H9 (cell line): Measurements from ENCODE around the gene PRRX2. TPM values are rescaled to one million over a fixed set of nuclear protein-coding genes. Genes with fewer than 3 reads are reported as not detected.

Source experiments
- DNase-seq: peaks from one replicate; pipeline ENCODE4 v3.0.0-alpha.2; 2017
- H2AFZ ChIP-seq: one replicate; pipeline ENCODE4 v1.6.1; 2013; ENCODE audit warnings: mild to moderate bottlenecking, low read length, control low read depth, moderate library complexity
- H2AK5ac ChIP-seq: 2 replicates; pipeline ENCODE4 v1.6.1; 2013; ENCODE audit warnings: low read length, control low read depth, mixed read lengths; ENCODE audit not compliant: insufficient read length
- H2BK120ac ChIP-seq: one replicate; pipeline ENCODE4 v1.6.1; 2013; ENCODE audit warnings: low read depth, mild to moderate bottlenecking, low read length, control low read depth, inconsistent platforms; ENCODE audit not compliant: poor library complexity, severe bottlenecking
- H2BK12ac ChIP-seq: 2 replicates; pipeline ENCODE4 v1.6.1; 2013; ENCODE audit warnings: low read length, control low read depth, mixed read lengths, low read depth; ENCODE audit not compliant: insufficient read length
- H2BK15ac ChIP-seq: 2 replicates; pipeline ENCODE4 v1.6.1; 2013; ENCODE audit warnings: low read depth, low read length, control low read depth
- H2BK20ac ChIP-seq: one replicate; pipeline ENCODE4 v1.6.1; 2013; ENCODE audit warnings: low read depth, mild to moderate bottlenecking, low read length, control low read depth, inconsistent platforms; ENCODE audit not compliant: poor library complexity, severe bottlenecking
- H2BK5ac ChIP-seq: 2 replicates; pipeline ENCODE4 v1.6.1; 2013; ENCODE audit warnings: low read length, control low read depth, mixed read lengths; ENCODE audit not compliant: insufficient read length
- H3K14ac ChIP-seq: 2 replicates; pipeline ENCODE4 v1.6.1; 2013; ENCODE audit warnings: low read length, control low read depth; ENCODE audit not compliant: insufficient read depth
- H3K18ac ChIP-seq: 2 replicates; pipeline ENCODE4 v1.6.1; 2013; ENCODE audit warnings: low read depth, mild to moderate bottlenecking, mixed read lengths, low read length, control low read depth; ENCODE audit not compliant: insufficient read length
- H3K23ac ChIP-seq: 2 replicates; pipeline ENCODE4 v1.6.1; 2013; ENCODE audit warnings: low read length, control low read depth, mixed read lengths, low read depth; ENCODE audit not compliant: insufficient read length
- H3K23me2 ChIP-seq: 2 replicates; pipeline ENCODE4 v1.6.1; 2013; ENCODE audit warnings: low read depth, mild to moderate bottlenecking, mixed read lengths, low read length, control low read depth; ENCODE audit not compliant: insufficient read length, poor library complexity, severe bottlenecking
- H3K27ac ChIP-seq: 2 replicates; pipeline ENCODE4 v1.5.1; 2013; ENCODE audit warnings: low read length, control low read depth, mixed read lengths, low read depth; ENCODE audit not compliant: insufficient read length
- H3K27me3 ChIP-seq: 2 replicates; pipeline ENCODE4 v1.6.1; 2013; ENCODE audit warnings: low read length, control low read depth, inconsistent platforms; ENCODE audit not compliant: insufficient read depth
- H3K4ac ChIP-seq: 2 replicates; pipeline ENCODE4 v1.6.1; 2013; ENCODE audit warnings: low read depth, mild to moderate bottlenecking, control low read depth, inconsistent platforms, low read length, moderate library complexity
- H3K4me1 ChIP-seq: 2 replicates; pipeline ENCODE4 v1.6.1; 2013; ENCODE audit warnings: low read length, control low read depth, inconsistent platforms; ENCODE audit not compliant: insufficient read depth
- H3K4me2 ChIP-seq: 2 replicates; pipeline ENCODE4 v1.6.1; 2013; ENCODE audit warnings: low read length, control low read depth, mixed read lengths; ENCODE audit not compliant: insufficient read length, insufficient read depth
- H3K56ac ChIP-seq: 2 replicates; pipeline ENCODE4 v1.6.1; 2013; ENCODE audit warnings: low read depth, mild to moderate bottlenecking, mixed read lengths, low read length, control low read depth; ENCODE audit not compliant: insufficient read length
- H3K79me1 ChIP-seq: 2 replicates; pipeline ENCODE4 v1.6.1; 2013; ENCODE audit warnings: low read depth, mild to moderate bottlenecking, moderate library complexity, low read length, control low read depth, inconsistent platforms; ENCODE audit not compliant: insufficient read depth, poor library complexity, severe bottlenecking
- H3K79me2 ChIP-seq: 2 replicates; pipeline ENCODE4 v1.6.1; 2013; ENCODE audit warnings: low read length, control low read depth, inconsistent platforms; ENCODE audit not compliant: insufficient read depth
- H3K9ac ChIP-seq: 2 replicates; pipeline ENCODE4 v1.6.1; 2013; ENCODE audit warnings: low read length, control low read depth, mixed read lengths; ENCODE audit not compliant: insufficient read length; ENCODE audit errors: extremely low read depth
- H3K9me3 ChIP-seq: one replicate; pipeline ENCODE4 v1.6.1; 2013; ENCODE audit warnings: low read depth, low read length, inconsistent platforms; ENCODE audit not compliant: control insufficient read depth
- H3T11ph ChIP-seq: one replicate; pipeline ENCODE4 v1.6.1; 2013; ENCODE audit warnings: mild to moderate bottlenecking, low read length, control low read depth, inconsistent platforms
- H4K20me1 ChIP-seq: one replicate; pipeline ENCODE4 v1.6.1; 2013; ENCODE audit not compliant: control insufficient read depth, insufficient read length, insufficient read depth
- H4K5ac ChIP-seq: 2 replicates; pipeline ENCODE4 v1.6.1; 2013; ENCODE audit warnings: low read depth, mild to moderate bottlenecking, mixed read lengths, low read length, control low read depth; ENCODE audit not compliant: insufficient read length
- H4K8ac ChIP-seq: replicated peaks from 2 replicates; pipeline ENCODE4 v1.6.1; 2013; ENCODE audit warnings: low read length, control low read depth, mixed read lengths, low read depth; ENCODE audit not compliant: insufficient read length
- H4K91ac ChIP-seq: 2 replicates; pipeline ENCODE4 v1.6.1; 2013; ENCODE audit warnings: low read depth, mild to moderate bottlenecking, moderate library complexity, mixed read lengths, low read length, control low read depth; ENCODE audit not compliant: insufficient read length
- H3K27ac Mint-ChIP-seq, 3 experiments: 2 replicates in 2 of 3; 3 replicates in 1 of 3; pipeline ENCODE4 v1.8.0; 2020 to 2021; ENCODE audit warnings: mixed read lengths in 3 of 3, mild to moderate bottlenecking in 1 of 3, moderate library complexity in 1 of 3
- H3K27me3 Mint-ChIP-seq: 2 replicates; pipeline ENCODE4 v1.8.0; 2021; ENCODE audit warnings: low read depth, mild to moderate bottlenecking, moderate library complexity, mixed read lengths
- H3K36me3 Mint-ChIP-seq, 3 experiments: 2 replicates in 2 of 3; 3 replicates in 1 of 3; pipeline ENCODE4 v1.8.0; 2020 to 2021; ENCODE audit warnings: low read depth in 3 of 3, mixed read lengths in 3 of 3; ENCODE audit not compliant: insufficient read depth in 1 of 3
- H3K4me1 Mint-ChIP-seq, 2 experiments: 2 replicates each; pipeline ENCODE4 v1.8.0; 2020; ENCODE audit warnings: mixed read lengths in 2 of 2
- H3K4me3 Mint-ChIP-seq, 2 experiments: 2 replicates in 1 of 2; 3 replicates in 1 of 2; pipeline ENCODE4 v1.8.0; 2020 to 2021; ENCODE audit warnings: mild to moderate bottlenecking in 2 of 2, mixed read lengths in 2 of 2, moderate library complexity in 1 of 2
- H3K9me3 Mint-ChIP-seq, 2 experiments: 2 replicates in 1 of 2; 3 replicates in 1 of 2; pipeline ENCODE4 v1.8.0; 2020; ENCODE audit warnings: mild to moderate bottlenecking in 2 of 2, mixed read lengths in 2 of 2, moderate library complexity in 1 of 2
- WGBS: extraction: QIAGEN DNeasy Blood & Tissue Kit; methylation state at CpG from one replicate; pipeline ENCODE4 v1.1.7; 2013; ENCODE audit warnings: missing lambda C conversion rate, low lambda C conversion rate, mixed read lengths; ENCODE audit not compliant: insufficient read length; ENCODE audit errors: extremely low coverage; 5-methylcytosine and 5-hydroxymethylcytosine counted together
- total RNA-seq: library from RNA; stranded (reverse); gene quantifications from 2 replicates; pipeline ENCODE4 v1.2.1, GENCODE V29; 2021
- TF ChIP-seq, protein P1 (sequence below): fragments of 200-600 bp; sonication (generic); conservative IDR thresholded peaks from 3 replicates; pipeline ENCODE4 v1.8.0; 2021; ENCODE audit warnings: antibody characterized with exemption, mild to moderate bottlenecking

The PRRX2 gene
- total RNA-seq, 1 experiment from 2014 or later: 3.9 TPM

DNA sequence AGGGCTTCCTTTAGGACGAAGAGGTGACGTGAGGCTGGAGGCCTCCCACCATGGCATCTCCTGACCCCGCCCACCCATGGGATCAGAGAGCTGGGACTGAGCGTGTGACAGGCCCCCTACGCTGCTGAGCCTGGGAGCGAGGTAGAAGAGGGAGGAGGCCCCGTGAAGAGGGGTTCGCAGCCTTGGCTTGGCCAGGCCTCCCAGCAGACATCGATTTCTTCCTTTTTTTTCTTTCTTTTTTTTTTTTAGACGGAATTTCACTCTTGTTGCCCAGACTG is 47.9 kb downstream of the PRRX2 start:
- no peak overlapping the region for H2BK20ac ChIP-seq
- TF ChIP-seq, protein P1, sequence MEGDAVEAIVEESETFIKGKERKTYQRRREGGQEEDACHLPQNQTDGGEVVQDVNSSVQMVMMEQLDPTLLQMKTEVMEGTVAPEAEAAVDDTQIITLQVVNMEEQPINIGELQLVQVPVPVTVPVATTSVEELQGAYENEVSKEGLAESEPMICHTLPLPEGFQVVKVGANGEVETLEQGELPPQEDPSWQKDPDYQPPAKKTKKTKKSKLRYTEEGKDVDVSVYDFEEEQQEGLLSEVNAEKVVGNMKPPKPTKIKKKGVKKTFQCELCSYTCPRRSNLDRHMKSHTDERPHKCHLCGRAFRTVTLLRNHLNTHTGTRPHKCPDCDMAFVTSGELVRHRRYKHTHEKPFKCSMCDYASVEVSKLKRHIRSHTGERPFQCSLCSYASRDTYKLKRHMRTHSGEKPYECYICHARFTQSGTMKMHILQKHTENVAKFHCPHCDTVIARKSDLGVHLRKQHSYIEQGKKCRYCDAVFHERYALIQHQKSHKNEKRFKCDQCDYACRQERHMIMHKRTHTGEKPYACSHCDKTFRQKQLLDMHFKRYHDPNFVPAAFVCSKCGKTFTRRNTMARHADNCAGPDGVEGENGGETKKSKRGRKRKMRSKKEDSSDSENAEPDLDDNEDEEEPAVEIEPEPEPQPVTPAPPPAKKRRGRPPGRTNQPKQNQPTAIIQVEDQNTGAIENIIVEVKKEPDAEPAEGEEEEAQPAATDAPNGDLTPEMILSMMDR: no peak
- H3K4me2 ChIP-seq: no peak overlapping the region
- no peak overlapping the region for H3K23ac ChIP-seq
- H3K4me1 ChIP-seq: no peaks in the 10 kb centered on the region
- H3K56ac ChIP-seq: no peak overlapping the region
- no peak overlapping the region for H2BK5ac ChIP-seq
- no peak overlapping the region for H3K18ac ChIP-seq
- no peak overlapping the region for H4K91ac ChIP-seq
- no peak overlapping the region for H3K14ac ChIP-seq
- no peak overlapping the region for H2BK120ac ChIP-seq
- WGBS: no CpG with 5 or more reads among the region's 10 CpGs
- no peak overlapping the region for H2BK12ac ChIP-seq
- H3T11ph ChIP-seq: no peak overlapping the region
- H3K79me2 ChIP-seq: no peaks in the 10 kb centered on the region
- no peak overlapping the region for H4K5ac ChIP-seq
- no peak overlapping the region for H2BK15ac ChIP-seq
- no peaks in the 10 kb centered on the region for H3K9me3 ChIP-seq
- no peak overlapping the region for H2AFZ ChIP-seq
- H3K9ac ChIP-seq: no peak overlapping the region
- Mint-ChIP-seq H3K4me3 (0 out of 5 replicates have a peak overlapping the region, but pooled peaks of 1 of the 2 experiments have one; percentile 39), H3K27me3 (no peaks in the 10 kb centered on the region; the same call in 1 of the 2 replicates), H3K36me3 (no peaks in the 10 kb centered on the region), H3K27ac (no peak overlapping the region), H3K9me3 (no peaks in the 10 kb centered on the region), H3K4me1 (peaks cover 7 to 31% of the 10 kb centered on the region in 2 experiments)
- H4K8ac ChIP-seq: no peak overlapping the region
- H3K4ac ChIP-seq: no peak overlapping the region
- no peaks in the 10 kb centered on the region for H3K23me2 ChIP-seq
- H3K27ac ChIP-seq: no peak overlapping the region
- no peak overlapping the region for H2AK5ac ChIP-seq
- DNase-seq: peak; percentile 26
- H4K20me1 ChIP-seq: no peaks in the 10 kb centered on the region
- H3K79me1 ChIP-seq: no peaks in the 10 kb centered on the region
- no peaks in the 10 kb centered on the region for H3K27me3 ChIP-seq
